Cardiac ventricle fibroblast (primary cell): ENCODE measurements around the gene PHF24. TPM values are rescaled to one million over a fixed set of nuclear protein-coding genes. Genes with fewer than 3 reads are reported as not detected.

ENCODE experiments used
- total RNA-seq: library from RNA; depleted of rRNA; stranded (reverse); fragments of >200 nt; gene quantifications from 2 replicates; pipeline ENCODE4 v1.2.3, GENCODE V29; 2015

The PHF24 gene
- total RNA-seq = 0.05 and 0.06 TPM in 2 replicates

DNA sequence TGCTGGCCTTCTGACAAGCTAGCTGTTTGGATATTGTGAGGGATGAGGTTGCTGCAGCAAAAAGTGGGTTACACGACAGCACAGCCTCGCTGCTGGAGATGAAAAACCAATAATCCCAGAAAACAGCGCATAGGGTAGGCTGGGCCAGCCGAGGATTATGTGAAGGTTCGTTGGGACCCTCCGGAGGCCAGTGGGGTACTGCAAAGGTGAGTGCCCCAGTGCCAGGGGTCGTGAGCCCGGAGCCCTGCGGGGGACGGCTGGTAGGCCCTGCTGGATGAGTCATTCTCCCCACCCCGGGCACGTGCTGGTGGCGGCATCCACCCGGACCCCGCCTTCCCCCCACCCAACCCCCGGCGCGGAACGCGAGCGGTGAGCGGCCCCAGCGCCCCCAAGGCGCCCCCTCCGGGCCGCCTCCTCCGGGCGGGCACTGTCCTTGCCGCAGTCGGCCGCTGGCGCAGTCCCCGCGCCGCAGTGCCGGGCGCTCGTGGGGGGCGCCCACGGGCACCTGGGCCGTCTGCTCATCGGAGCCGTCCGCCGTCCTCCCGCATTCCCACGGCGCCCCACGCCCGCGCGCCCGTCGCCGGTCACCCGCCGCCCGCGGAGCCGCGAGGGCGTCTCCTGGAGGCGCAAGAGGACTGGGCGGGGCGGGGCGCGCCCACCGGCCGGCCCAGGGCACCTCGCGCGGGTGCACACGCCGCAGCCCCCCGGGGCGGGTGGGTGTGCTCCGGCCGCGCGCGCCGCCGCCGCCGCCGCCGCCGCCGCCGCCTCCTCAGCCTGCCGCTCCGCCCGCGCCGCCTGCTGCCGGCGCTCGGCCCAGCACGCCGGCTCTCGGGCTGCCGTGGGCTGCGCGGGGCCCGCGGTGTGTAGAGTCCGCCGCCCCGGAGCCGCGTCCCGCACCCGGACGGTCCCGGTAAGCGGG lies at the start of gene PHF24:
Gene PHF24, plus strand, starts transcription at position 794 of the 919 bp plus-strand sequence. CDS start 13,014 bp downstream, outside the sequence.

DNA sequence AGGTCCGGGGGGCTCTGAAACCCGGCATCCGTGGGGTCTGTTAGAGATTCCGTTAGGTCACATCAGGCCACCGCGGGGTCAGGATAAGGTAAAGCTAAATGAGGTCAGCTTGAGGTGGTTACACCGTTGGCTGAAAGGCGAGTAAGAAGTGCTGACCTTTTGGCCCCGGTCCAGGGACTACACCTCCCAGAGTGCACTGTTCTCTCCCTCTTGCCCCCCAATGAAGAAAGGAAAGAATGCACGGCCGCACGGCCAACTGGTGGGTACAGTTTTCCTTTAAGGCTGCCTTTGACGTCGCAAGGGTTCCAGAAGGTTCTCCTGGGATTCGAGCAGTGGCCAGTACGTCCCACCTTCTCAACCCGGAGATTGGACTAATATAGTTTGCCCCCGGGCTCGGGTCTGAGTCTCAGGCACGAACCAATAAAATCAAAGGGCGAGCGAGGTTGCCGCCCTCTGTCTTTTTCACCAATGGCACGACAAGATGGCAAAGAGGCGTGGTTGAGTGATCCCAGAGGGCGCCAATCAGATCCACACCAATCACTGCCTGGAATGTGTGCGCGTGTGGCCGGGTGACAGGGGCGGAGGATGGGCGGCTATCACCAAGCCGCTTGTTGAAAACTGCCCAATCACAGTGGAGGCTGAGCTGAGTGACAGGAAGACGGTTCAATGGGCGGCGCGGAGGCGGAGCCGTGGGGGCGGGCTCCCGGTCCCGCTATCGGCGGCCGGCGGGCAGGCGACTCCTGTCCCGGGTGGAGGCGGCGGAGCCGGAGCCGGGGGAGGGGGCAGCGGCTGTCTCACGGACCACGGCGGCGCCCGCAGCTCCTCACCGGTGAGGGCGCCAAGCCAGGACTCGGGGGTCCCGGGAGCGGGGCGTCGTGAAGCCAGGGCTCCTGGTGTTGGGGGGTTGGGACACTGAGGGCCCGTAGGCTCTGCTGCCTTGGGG lies 31.2 kb downstream of the PHF24 start, which contains the start of gene DNAJB5:
Gene DNAJB5, plus strand, starts transcription at position 743 of the 943 bp plus-strand sequence. CDS start 886 bp downstream, outside the sequence.

Other genes starting within 250 kb of the PHF24 start
- gene CCL21, start 248.1 kb upstream of the PHF24 start, total RNA-seq = 0.81 TPM in 1 of 2 replicates, not detected in the other
- 8.4 and 10.0 TPM in 2 replicates for gene DNAJB5, start 31.5 kb downstream of the PHF24 start, total RNA-seq
- gene VCP, start 114.3 kb downstream of the PHF24 start, total RNA-seq = 189 and 191 TPM in 2 replicates
- 9.1 and 9.5 TPM in 2 replicates for gene FANCG, start 121.7 kb downstream of the PHF24 start, total RNA-seq
- gene PIGO, start 138.3 kb downstream of the PHF24 start, total RNA-seq = 10.8 and 11.3 TPM in 2 replicates
- 78.0 and 105 TPM in 2 replicates for gene STOML2, start 144.8 kb downstream of the PHF24 start, total RNA-seq
- 11.9 and 12.5 TPM in 2 replicates for gene ATOSB, start 157.6 kb downstream of the PHF24 start, total RNA-seq
- gene UNC13B, start 203.7 kb downstream of the PHF24 start, total RNA-seq = 15.1 and 16.8 TPM in 2 replicates